Right atrium auricular region (tissue), 2 donors: Measurements from ENCODE around the gene FAM120AOS. TPM values are rescaled to one million over a fixed set of nuclear protein-coding genes. Genes with fewer than 3 reads are reported as not detected.
"Not testable (repeated sequence)": the region's sequence is repeated elsewhere in the genome, so short reads cannot be mapped to it uniquely, and the experiment has no call there.

Experiments used
- DNase-seq: peaks from one replicate; pipeline ENCODE4 v3.0.0-alpha.2; 2019; ENCODE audit warnings: low spot score
- H3K27ac ChIP-seq, 2 donors: fragments of 200-600 bp; sonication (generic); 1 replicate in 1 of 2; 2 replicates in 1 of 2; pipeline ENCODE4 v1.5.1; 2016 to 2019
- H3K27me3 ChIP-seq, 2 donors: fragments of 200-600 bp; sonication (generic); one replicate each; pipeline versions ENCODE4 v1.5.1 to v1.6.0; 2017 to 2019
- H3K36me3 ChIP-seq: fragments of 200-600 bp; sonication (generic); one replicate; pipeline ENCODE4 v1.5.1; 2016
- H3K4me1 ChIP-seq, 2 donors: fragments of 200-600 bp; sonication (generic); one replicate each; pipeline versions ENCODE4 v1.5.1 to v1.6.0; 2017 to 2019
- H3K4me3 ChIP-seq, 2 donors: fragments of 200-600 bp; sonication (generic); 1 replicate in 1 of 2; 2 replicates in 1 of 2; pipeline ENCODE4 v1.5.1; 2017 to 2019; ENCODE audit warnings: mild to moderate bottlenecking in 1 of 2, moderate library complexity in 1 of 2
- H3K9me3 ChIP-seq, 2 donors: fragments of 200-600 bp; sonication (generic); one replicate each; pipeline ENCODE4 v1.5.1; 2019
- CTCF ChIP-seq, 2 donors: fragments of 200-600 bp; sonication (generic); IDR thresholded peaks; one replicate each; pipeline ENCODE4 v1.5.1; 2019; ENCODE audit warnings: antibody characterized with exemption in 2 of 2
- total RNA-seq, 2 donors: library from RNA; depleted of rRNA; stranded (reverse); fragments of >200 nt; gene quantifications; one replicate each; pipeline ENCODE4 v1.1.0, GENCODE V29; 2016

Gene FAM120AOS
- total RNA-seq, 2 donors from 2014 or later = 32.4 to 47.0 TPM

- Histone ChIP-seq H3K27ac (peak overlapping the region; percentile 91 to 98), H3K36me3 (peaks cover 28% of the 10 kb centered on the region), H3K9me3 (no peaks in the 10 kb centered on the region), H3K4me3 (peak overlapping the region; percentile 71 to 92), H3K27me3 (no peaks in the 10 kb centered on the region), H3K4me1 (peaks cover 0 to 48% of the 10 kb centered on the region in 2 donors)
- peak in 1 of 2 donors; percentile 5 for TF ChIP-seq CTCF (IDR thresholded peaks at IDR 0.05)
- DNase-seq = peak; percentile 64
These were observed 1.3 kb downstream of the FAM120AOS start for GRCh38 chr9:93451849-93452709.

GRCh38 chr9:93450945-93451815 is 2.2 kb downstream of the FAM120AOS start, which contains the start of gene FAM120A:
Gene FAM120A (plus strand): TSS chr9:93451685. CDS start chr9:93451916, 231 bp downstream.
- Histone ChIP-seq H3K4me3 (peak within 1 kb of the TSS; percentile 71 to 92), H3K9me3 (no peaks in the 10 kb centered on the region), H3K27me3 (no peaks in the 10 kb centered on the region), H3K4me1 (peaks cover 0 to 43% of the 10 kb centered on the region in 2 donors), H3K27ac (peak within 1 kb of the TSS; percentile 95 to 98), H3K36me3 (peaks cover 32% of the 10 kb centered on the region)
- no peak for DNase-seq
- TF ChIP-seq CTCF (IDR thresholded peaks at IDR 0.05) = no peak

GRCh38 chr9:93447655-93448054 is 5.7 kb downstream of the FAM120AOS start:
- H3K4me1 ChIP-seq = peaks cover 0 to 18% of the 10 kb centered on the region in 2 donors
- no peak overlapping the region for H3K27ac ChIP-seq
- no peak for DNase-seq
- no peaks in the 10 kb centered on the region for H3K9me3 ChIP-seq
- H3K36me3 ChIP-seq = peaks cover 32% of the 10 kb centered on the region
- H3K27me3 ChIP-seq = no peaks in the 10 kb centered on the region
- H3K4me3 ChIP-seq = no peak overlapping the region
- TF ChIP-seq CTCF (IDR thresholded peaks at IDR 0.05) = no peak

GRCh38 chr9:93446073-93446472 is 7.3 kb downstream of the FAM120AOS start:
- no peaks in the 10 kb centered on the region for H3K9me3 ChIP-seq
- H3K27me3 ChIP-seq = no peaks in the 10 kb centered on the region
- TF ChIP-seq CTCF (IDR thresholded peaks at IDR 0.05) = no peak
- DNase-seq = no peak
- H3K36me3 ChIP-seq = peaks cover 32% of the 10 kb centered on the region
- no peak overlapping the region for H3K27ac ChIP-seq
- no peak overlapping the region for H3K4me3 ChIP-seq
- peaks cover 0 to 18% of the 10 kb centered on the region in 2 donors for H3K4me1 ChIP-seq

- DNase-seq = no peak
- no peaks in the 10 kb centered on the region for H3K27me3 ChIP-seq
- no peaks in the 10 kb centered on the region for H3K36me3 ChIP-seq
- H3K4me3 ChIP-seq = no peak overlapping the region
- no peaks in the 10 kb centered on the region for H3K9me3 ChIP-seq
- no peak for TF ChIP-seq CTCF (IDR thresholded peaks at IDR 0.05)
- no peaks in the 10 kb centered on the region for H3K4me1 ChIP-seq
- no peak overlapping the region for H3K27ac ChIP-seq
These were observed 12.3 kb downstream of the FAM120AOS start for GRCh38 chr9:93440896-93441580.

- H3K9me3 ChIP-seq, H3K27ac ChIP-seq, H3K4me1 ChIP-seq, H3K36me3 ChIP-seq, DNase-seq, H3K4me3 ChIP-seq, H3K27me3 ChIP-seq: not testable (repeated sequence)
These were observed 14.1 kb downstream of the FAM120AOS start for GRCh38 chr9:93439301-93439700.
